NCI-H526 (cell line): ENCODE data around the gene CD36.

Experiments used
- DNase-seq, 2 experiments: peaks; one replicate each; lab custom pipeline; 2025; lab: John Stamatoyannopoulos, UW

The CD36 gene

DNA sequence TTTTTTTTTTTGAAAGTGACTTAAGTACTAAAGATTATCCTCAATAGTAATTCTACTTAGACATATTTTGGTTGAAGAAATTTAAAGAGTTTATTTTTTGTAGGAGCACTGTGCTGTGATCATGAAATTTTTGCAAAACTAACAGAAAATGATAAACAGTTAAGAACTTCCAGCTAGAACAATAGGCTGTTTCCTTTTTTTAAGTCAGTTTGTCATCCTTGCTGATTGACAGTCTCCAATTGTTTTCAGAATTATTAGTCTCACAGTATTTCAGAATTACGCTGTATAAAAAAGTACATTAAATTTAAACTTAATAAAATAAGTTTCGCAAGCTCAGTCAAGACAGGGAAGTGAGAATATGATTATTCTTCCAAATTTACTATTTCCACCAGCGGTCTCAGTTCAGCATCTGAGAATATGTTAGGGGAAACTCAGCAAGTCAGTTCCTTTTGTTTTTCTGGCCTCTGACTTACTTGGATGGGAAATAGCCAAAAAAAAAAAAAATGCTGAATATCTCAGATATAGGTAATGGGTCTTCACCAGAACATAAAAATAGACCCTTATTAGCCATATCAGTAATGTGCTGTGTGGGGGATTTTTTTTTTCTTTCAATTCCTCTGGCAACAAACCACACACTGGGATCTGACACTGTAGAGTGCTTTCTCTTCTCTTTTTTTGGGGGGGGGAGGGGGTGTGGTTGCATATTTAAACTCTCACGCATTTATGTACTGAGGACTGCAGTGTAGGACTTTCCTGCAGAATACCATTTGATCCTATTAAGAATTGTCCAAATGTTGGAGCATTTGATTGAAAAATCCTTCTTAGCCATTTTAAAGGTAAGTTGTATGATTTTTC, at the start of gene CD36:
Gene CD36, plus strand, starts transcription at position 732 of the 855 bp plus-strand sequence. CDS start 8,099 bp downstream, outside the sequence.
- DNase-seq: no peak

DNA sequence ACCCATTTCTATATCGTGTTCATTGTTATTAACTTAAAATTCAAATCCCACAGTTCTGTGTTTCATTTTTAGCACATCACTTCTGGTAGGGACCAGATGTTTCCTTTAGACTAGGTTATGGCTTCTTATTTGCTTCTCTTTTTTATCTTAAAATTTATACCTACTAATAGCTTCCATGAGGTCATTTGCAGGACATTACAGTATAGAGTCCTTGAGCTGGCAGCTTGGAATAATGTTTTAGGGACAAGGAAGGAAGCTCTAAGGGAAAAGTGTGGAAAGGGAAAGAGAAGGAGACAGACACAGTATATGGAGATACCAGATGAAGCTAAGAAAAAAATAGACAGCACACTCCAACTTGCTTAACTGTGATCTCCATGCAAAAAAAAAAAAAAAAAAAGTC, 48.8 kb upstream of the CD36 start:
- no peak for DNase-seq

DNA sequence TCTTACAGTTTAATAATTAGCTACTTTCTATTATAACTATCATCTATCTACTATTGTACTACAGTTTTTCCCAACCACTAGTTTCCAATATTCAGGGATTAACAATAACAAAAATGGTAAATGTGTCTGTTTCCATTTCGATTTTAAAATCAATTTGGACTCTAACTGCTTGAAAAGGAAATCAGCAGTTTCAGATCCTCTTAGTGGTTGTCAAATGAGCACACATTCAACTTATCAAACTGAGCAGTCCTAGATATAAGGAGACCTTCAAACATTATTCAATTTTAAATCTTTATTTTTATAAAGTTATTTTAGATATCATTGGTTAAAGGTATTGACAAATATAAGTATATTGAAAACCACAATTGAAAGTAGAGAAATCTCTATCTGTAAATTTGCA, 46.8 kb upstream of the CD36 start:
- DNase-seq: no peak

DNA sequence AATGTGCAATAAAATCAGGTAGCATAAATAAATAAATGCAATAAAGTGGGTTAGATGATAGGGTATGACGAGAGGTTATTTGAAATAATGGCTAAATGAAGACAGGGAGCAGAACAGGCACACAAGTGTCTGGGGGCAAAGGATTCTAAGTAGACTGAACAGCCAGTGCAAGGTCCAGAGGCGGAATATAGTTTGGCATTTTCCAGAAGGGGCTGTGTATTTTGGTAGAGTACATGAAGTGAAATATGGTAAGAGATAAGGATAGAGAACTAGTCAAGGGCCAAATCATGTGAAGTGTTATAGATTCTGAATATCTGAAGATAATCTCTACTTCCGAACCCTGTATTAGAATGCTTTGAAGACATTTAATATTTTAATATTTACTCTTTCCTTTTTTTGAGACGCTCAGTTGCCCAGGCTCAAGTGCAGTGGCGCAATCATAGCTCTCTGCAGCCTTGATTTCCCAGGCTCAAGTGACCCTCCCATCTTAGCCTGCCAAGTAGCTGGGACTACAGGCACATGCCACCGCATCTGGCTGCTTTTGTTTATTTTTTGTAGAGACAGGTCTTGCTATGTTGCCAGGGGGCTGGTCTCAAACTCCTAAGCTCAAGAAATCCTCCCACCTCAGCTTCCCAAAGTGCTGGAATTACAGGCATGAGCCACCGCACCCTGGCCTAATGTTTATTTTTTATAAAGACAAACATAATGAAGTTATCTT, 44.4 kb upstream of the CD36 start:
- no peak for DNase-seq

DNA sequence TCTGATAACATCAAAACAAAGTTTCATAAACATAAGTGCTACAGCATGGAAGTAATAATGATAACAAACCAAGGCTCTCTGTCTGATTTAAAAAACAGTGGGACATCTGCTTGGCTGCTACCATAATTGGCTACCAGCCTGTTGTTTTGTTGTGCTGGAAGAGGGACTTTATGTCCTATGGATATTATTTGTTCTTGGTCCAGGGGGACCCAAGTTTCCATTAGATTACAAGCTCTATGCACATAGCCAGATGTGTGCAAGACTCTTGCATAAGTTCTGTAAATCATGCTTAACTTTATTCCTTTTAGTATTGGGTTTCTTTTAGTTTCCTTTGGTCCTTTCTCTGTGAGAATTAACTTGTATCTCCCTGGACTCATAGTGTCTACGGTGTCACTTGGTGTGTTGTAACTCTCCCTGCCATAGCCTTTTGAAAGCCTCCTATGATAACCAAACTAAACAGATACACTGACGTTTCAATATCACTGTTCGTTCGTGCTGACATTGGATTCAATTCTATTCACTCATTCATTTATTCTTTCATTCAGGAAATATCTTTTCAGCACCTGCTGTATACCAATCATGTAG, 41.4 kb upstream of the CD36 start:
- DNase-seq: no peak

DNA sequence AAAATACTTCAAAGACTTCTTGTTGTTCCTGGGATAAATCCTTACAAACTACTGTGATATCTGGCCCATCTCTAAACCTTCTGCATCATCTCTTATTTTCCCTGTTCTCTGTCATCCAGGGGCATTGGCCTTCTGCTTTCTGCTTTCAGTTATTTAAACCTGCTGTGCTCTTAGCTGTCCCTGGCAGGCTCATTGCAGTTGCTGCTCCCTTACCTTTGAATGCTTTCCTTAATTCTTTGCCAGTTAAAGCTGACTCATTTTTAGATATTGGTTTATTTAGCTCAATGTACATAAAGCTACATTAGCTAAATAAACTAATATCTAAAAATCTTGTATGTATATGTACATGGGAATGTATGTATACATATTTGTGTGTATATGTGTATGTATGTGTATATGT, 40.6 kb upstream of the CD36 start:
- DNase-seq: no peak

DNA sequence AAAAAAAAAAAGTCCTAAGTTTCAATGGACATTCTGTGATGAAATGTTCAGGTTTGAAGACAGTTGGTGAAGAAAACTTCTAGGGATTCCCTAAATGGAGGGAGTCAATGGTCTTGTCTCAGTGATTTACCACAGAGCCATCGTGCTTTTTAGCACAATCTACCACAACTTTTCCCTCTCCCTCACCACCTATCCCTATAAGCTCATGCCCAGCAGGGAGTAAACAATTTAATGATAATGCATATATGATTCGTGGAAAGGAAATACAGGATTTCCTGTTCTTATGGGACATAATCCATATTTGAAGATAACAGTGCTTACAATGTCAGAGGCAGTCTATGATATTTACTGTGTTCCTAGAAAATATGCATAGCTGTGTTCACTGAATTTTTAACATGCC, 38.4 kb upstream of the CD36 start:
- no peak for DNase-seq

DNA sequence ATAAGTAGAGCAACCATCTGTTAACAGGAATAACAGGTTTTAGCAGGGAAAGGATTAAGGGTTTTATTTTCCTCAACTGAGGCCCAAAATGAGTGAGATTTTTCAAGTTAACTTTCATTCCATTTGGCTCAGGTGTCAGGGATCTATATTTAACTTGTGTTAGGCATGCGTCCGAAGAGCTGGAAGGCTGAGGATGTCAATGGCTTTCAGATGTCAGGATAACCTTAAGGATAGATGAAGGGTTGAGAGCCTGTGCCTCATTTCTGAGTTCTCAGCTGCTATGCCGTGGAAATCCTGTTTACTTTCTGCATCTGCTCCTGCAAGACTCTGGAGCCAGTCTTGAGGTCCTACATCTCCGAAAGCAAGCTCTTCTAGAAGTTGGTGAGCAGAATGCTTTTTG, 36.4 kb upstream of the CD36 start:
- DNase-seq: no peak

DNA sequence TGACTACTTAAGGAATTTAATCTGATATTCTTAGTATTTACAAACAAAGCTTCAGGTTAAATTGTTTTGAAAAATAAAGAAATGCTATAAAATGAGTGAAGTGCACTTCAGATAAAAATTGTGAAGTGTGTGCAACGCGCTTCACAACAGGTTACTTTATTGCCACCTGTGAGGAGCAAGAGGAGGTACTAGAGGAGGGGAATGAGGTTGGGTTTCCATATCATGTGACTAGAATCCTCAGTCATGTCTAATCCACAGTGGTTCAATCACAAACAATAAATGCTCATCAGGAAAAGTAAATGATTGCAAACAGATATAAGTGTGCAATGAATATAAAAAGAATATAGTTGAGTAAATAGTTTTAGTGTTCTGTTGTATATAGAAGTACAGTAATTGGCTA, 34.5 kb upstream of the CD36 start:
- DNase-seq: no peak

DNA sequence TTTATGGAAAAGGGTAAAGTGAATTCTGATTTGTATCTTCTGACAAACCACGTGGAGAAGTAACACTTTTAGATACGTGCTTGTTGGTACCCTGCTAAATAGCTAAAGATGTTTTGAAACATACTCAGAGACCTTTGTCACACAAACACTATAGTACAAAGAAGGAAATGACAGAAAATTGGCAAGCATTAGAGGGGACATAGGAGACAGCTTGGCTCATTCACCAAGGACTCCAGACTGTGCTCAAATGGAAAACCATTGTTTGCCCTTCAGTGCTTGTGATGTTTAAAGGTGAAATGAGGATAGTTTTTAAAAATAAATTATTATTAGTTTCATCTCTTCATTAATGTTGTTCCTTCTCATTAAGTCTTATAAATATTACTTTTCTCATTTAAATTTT, 34.0 kb upstream of the CD36 start:
- no peak for DNase-seq

DNA sequence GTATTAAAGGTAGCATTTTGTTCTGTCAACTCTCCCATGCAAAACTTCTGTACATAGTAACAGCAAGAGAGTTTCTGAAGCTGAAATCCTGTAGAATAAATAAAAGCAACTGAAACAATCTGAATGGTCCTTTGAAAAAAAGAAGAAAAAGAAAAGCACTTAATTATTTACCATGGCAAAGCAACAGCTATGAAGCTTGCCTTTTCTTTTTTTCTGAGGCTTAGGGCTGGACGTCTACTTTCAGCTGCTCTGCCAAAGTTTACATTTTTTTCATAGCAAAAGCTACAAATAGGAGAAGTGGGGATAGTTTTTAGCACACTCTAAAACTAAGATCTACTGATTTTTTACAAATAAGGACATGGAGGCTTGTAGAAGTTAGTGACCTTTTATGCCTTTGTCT, 31.3 kb upstream of the CD36 start:
- DNase-seq: no peak

DNA sequence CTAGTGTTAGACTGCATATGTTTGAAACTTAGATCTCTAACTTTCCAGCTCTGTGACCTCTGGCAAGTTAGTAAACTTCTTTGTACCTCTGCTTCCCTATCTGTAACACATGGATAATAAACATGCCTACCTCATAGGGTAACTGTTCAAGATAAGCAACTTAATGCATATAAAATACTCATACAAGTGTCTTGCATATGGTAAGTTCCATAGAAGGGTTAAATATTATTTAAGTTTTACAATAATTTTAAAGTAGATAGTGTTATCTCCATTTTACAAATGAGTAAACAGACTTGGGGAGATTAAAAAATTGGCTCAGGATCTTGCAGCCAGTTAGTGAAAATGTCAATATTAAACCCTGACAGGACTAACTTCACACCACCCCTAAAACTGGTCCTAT, 30.1 kb upstream of the CD36 start:
- DNase-seq: no peak

DNA sequence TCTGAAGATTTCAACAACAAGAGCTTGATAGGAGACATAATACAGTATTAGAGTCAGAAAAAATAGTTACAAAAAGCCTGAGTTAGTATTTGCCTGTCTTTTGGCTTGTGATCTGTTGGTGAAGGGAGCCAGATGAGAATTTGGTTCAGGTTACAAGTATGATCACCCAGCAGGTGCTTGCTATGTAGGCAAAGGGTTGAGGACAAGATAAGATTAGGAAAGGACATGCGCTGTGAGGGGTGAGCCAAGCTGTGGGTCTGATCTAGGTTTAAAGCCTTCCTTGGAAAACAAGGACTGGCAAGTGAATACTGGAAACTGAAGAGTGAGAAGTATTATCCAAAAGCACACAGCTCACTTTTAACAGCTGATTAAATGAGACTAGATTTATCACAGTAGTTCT, 28.7 kb upstream of the CD36 start:
- DNase-seq: no peak

DNA sequence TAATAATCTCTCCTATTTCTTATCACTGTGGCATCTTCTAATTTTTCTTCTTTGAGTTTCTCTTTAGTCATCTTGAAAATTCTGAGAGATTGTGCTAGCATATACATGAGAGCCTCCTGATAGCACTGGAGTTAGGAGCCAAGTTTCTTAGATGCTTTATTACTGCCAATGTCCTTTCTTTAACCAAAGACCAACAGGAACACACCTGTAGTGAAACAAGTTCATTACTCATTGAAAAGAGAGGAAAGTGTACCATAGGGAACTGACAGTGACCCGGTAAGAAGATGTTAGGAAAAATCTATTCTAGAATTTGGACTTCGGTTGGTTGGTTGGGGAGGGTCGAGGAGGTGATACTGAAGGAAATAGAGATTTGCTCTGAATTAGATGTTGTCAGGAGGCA, 27.1 kb upstream of the CD36 start:
- DNase-seq: no peak

DNA sequence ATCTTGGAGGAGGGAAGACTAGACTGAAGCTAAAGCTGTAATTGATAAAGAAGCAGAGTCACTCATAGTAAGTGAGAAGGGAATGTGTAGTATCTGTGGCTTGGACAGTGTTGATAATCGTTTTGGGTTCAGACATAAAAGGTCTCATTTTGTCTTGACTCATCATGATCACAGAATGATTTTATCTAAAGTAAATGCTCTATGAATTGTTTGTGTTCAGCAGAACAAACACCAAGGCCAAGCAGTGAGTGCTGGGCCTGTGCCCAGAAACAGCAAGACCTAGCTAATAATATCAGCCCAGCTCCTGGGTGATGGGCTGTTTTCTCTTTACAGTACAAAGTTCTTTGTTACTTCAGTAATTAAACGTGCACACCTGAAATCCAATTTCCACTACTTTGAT, 26.7 kb upstream of the CD36 start:
- DNase-seq: no peak

DNA sequence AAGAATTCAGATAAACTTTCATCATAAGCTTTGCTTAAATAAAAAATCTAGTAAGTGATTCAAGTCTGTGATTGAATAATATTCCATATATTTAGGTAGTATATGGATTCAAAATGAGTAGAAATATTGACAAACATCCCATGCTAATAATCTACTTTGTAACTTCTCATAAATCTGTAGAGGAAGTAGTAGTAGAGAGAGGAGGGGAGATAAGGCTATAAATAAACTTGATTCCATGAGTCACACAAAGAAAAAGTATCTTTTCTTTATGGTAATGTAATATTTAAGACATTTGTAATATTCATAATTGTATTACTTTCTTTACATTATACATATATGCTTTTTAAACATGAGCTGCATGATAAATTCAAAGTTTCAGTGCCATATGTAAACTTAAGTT, 25.6 kb upstream of the CD36 start:
- DNase-seq: no peak

DNA sequence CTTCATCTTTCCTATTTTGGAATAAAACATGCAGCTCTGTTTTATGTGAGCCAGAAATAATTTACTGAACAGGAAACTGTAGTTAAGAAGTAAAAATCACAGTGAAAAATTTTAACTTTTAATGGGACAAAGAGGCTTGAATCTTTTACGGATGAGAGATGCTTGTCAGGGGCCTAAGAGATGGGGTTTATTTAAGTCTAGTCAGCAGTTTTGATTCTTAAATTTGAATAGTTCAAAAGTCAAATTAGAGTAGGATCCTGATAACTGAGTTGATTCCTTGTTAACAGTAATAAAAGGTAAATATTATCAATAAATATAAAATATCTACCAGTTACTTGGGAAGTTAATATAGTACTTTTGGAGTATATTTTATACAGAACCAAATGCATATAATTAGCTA, 24.9 kb upstream of the CD36 start:
- DNase-seq: no peak

DNA sequence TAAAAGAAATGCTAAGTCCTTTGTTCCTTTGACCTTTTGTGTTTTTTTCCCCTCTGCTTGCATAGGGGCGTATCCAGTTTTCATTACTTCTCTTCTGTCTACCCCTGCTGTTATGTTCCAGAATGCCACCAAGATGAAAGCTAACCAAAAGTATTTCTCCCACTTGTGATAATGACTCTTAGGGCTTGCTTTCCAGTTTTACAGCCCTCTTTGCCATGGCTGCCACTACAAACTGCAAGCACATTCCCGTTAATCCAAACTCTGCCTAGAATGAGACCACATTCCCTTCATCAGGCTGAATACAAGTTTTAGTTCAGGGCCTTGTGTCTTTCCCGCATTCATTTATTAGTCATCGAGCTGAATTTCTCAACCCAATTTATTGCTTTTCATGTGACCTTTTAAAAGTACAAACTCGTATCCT, 23.6 kb upstream of the CD36 start:
- no peak for DNase-seq

DNA sequence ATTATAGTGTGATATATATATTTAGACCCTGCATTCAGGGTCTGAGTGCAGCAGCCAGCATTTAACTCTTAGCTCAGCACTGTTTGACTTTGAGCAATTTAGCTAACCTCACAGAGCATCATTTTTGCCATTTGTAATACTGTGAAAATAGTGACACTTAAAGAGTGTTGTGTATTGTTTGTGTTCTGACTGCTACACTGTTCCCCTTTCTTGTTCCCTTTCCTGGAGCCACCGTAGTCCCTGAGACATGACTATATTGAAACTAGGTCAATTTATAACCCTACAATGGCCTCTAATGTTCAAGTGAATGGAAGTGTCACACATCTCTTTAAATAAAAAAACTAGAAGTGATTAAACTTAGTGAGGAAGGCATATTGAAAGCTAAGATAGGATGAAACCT, 20.3 kb upstream of the CD36 start:
- no peak for DNase-seq

DNA sequence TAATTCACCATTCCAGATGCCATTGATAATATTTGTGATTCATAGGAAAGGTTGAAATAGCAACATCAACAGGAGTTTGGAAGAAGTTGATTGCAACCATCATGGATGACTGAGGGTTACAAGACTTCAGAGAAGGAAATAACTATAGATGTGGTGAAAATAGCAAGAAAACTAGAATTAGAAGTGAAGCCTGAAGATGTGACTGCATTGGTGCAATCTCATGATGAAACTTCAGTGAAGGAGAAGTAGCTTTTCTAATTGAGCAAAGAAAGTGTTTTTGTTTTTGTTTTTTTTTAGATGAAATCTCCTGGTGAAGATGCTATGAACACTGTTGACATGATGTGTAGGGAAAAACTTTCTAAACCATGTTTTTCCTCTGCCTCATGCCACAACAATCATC, 18.7 kb upstream of the CD36 start:
- no peak for DNase-seq

DNA sequence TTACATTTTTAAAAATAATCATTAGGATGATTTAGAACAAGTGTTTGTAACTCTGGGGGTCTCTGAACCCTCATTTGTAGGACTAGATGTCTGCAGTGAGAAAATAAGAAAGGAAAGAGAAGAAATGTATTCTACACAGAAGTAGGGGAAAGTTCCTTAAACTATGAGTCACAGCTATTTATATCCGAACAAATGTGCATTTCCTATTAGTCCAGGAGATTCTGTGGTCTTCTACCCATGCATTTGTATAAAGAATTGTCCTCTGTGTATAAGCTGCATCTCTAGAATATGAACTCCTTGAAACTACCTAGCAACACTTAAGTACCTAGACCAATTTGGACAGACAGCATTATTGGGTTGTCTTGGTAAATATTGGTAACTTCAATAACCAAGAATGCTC, 15.9 kb upstream of the CD36 start:
- no peak for DNase-seq

DNA sequence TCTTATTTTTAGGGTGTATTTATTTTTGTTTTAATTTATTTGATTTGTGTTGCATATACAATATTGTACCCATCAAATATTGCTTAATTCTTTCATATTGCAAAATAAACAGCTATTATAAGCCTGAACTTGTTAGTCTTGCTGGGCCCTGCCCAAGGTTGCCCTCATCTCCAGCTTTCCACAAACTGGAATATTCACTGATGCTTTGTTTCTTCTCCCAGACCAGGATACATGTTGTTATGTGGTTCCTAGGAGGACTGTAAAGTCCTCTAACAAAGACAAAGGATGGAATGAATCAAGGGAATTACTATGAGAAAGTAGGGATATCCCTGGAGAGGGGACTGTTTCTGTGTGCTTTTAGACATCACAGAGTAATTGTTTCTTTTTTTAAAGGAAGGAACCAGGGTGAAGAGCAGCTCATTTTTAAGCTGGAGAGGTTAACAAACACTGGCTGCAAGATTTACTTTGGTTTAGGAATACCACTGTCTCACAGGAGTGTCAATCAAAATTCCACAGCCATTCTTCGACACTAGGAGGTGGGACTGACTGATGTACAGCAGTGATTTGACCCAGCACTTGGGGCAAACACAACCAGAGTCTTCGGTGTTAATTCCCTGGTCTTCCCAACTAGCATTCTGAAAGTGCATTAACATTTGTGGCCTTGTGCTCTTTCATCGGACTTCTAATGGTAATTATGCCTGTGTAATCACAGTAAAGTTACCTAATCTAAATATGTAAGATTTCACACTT, 14.8 kb upstream of the CD36 start:
- no peak for DNase-seq

DNA sequence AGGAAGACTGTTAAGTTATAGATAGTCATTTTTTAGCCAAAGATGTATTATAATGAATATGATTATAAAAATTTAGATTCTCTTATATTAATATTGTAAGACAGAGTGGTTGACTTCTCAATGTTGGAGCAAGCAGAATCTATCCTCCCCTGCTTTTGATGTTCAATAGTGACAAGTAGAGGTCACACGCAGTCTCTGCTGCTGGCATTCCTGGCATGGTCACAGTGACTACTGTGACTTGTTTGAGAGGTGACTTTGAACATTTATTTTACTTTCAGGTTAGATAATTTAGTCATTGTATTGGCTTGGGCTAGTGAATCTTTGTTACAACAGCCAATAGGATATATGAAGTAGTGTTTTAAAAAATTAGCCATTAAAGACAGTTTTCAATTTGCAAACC, 13.7 kb upstream of the CD36 start:
- no peak for DNase-seq
